SU-DHL-6 (cell line): Measurements from ENCODE around the gene MST1R.

Experiments
- EZH2phosphoT487 ChIP-seq: fragments of 200-600 bp; sonication (generic), shearing (Covaris generic); conservative IDR thresholded peaks from 2 replicates; pipeline ENCODE4 v1.6.1; 2018; ENCODE audit warnings: mild to moderate bottlenecking, antibody characterized with exemption, low read length, moderate library complexity, mixed read lengths
- TF ChIP-seq, protein P1 (sequence below): fragments of 200-600 bp; sonication (generic); IDR thresholded peaks from one replicate; pipeline ENCODE4 v1.5.1; 2017; ENCODE audit warnings: antibody characterized with exemption, mild to moderate bottlenecking, low read length, moderate library complexity; ENCODE audit not compliant: insufficient read depth, poor library complexity, severe bottlenecking

- TF ChIP-seq, protein P1, sequence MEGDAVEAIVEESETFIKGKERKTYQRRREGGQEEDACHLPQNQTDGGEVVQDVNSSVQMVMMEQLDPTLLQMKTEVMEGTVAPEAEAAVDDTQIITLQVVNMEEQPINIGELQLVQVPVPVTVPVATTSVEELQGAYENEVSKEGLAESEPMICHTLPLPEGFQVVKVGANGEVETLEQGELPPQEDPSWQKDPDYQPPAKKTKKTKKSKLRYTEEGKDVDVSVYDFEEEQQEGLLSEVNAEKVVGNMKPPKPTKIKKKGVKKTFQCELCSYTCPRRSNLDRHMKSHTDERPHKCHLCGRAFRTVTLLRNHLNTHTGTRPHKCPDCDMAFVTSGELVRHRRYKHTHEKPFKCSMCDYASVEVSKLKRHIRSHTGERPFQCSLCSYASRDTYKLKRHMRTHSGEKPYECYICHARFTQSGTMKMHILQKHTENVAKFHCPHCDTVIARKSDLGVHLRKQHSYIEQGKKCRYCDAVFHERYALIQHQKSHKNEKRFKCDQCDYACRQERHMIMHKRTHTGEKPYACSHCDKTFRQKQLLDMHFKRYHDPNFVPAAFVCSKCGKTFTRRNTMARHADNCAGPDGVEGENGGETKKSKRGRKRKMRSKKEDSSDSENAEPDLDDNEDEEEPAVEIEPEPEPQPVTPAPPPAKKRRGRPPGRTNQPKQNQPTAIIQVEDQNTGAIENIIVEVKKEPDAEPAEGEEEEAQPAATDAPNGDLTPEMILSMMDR = no peak
- TF ChIP-seq EZH2phosphoT487 = no peak
Observed at GRCh38 chr3:49842843-49843517, 60.7 kb downstream of the MST1R start.
